Lung (tissue), 12 donors: ENCODE measurements around the gene EHBP1. TPM values are rescaled to one million over a fixed set of nuclear protein-coding genes. Genes with fewer than 3 reads are reported as not detected.

ENCODE experiments used
- ATAC-seq: fragments of 200-7000 bp; cut with Tn5 transposase; one replicate; pipeline ENCODE4 v1.9.1; 2020; ENCODE audit warnings: moderate number of reproducible peaks; ENCODE audit not compliant: insufficient read depth, low FRiP score
- DNase-seq, 3 donors: peaks; one replicate each; pipeline ENCODE4 v3.0.0-alpha.2; 2013 to 2017
- H3K27ac ChIP-seq, 2 donors: one replicate each; pipeline ENCODE4 v1.5.1; 2013; ENCODE audit warnings: mild to moderate bottlenecking in 2 of 2, moderate library complexity in 2 of 2, control low read depth in 1 of 2, inconsistent platforms in 1 of 2, low read depth in 1 of 2, low read length in 1 of 2
- H3K27me3 ChIP-seq, 3 donors: one replicate each; pipeline ENCODE4 v1.5.1; 2013; ENCODE audit warnings: low read length in 2 of 3; ENCODE audit not compliant: control insufficient read depth in 3 of 3, insufficient read depth in 3 of 3
- H3K36me3 ChIP-seq, 4 donors: one replicate each; pipeline ENCODE4 v1.5.1; 2013; ENCODE audit warnings: low read length in 4 of 4, mild to moderate bottlenecking in 1 of 4, moderate library complexity in 1 of 4; ENCODE audit not compliant: control insufficient read depth in 4 of 4, insufficient read depth in 4 of 4
- H3K4me1 ChIP-seq, 5 donors: one replicate each; pipeline ENCODE4 v1.5.1; 2013; ENCODE audit warnings: low read length in 5 of 5, mild to moderate bottlenecking in 2 of 5, moderate library complexity in 1 of 5; ENCODE audit not compliant: control insufficient read depth in 5 of 5, insufficient read depth in 5 of 5
- H3K4me3 ChIP-seq: one replicate; pipeline ENCODE4 v1.5.1; 2013; ENCODE audit warnings: mild to moderate bottlenecking, control low read depth, moderate library complexity
- H3K9ac ChIP-seq, 2 donors: one replicate each; pipeline ENCODE4 v1.5.1; 2013; ENCODE audit warnings: low read length in 2 of 2, control low read depth in 1 of 2; ENCODE audit not compliant: insufficient read depth in 1 of 2
- H3K9me3 ChIP-seq, 4 donors: one replicate each; pipeline ENCODE4 v1.5.1; 2013; ENCODE audit warnings: low read length in 3 of 4, mild to moderate bottlenecking in 1 of 4, moderate library complexity in 1 of 4; ENCODE audit not compliant: control insufficient read depth in 4 of 4, insufficient read depth in 3 of 4
- CTCF ChIP-seq: IDR thresholded peaks from 2 replicates; pipeline ENCODE4 v1.5.1; 2012; ENCODE audit warnings: mild to moderate bottlenecking; ENCODE audit errors: control extremely low read depth, extremely low read depth
- WGBS, 2 donors: extraction: QIAGEN DNeasy Blood & Tissue Kit; methylation state at CpG; one replicate each; pipeline ENCODE4 v1.1.7; 2013; 5-methylcytosine and 5-hydroxymethylcytosine counted together
- polyA plus RNA-seq, 2 donors: library from polyadenylated mRNA; stranded (reverse); fragments of 200-250 nt; gene quantifications; one replicate each; pipeline ENCODE4 v1.2.1, GENCODE V29; 2013
- total RNA-seq, 2 donors: library from RNA; depleted of rRNA in 1 of 2; stranded (reverse); fragments of >200 nt in 1 of 2; gene quantifications; one replicate each; pipeline ENCODE4 v1.2.1, GENCODE V29; 2014 to 2021
- donor health status: control.
- donor health status: control.
- donor health status: Bipolar disorder and iron deficiency.
- donor health status: healthy.
- donor health status: DM: yes; HTN: yes; CAD: no.

Gene EHBP1
- total and polyA plus RNA-seq, 4 donors = 7.9 to 83.2 (median 22.7) TPM

- ATAC-seq = no peak
- no peak overlapping the region for H3K4me3 ChIP-seq
- no peak for TF ChIP-seq CTCF
- no peaks in the 10 kb centered on the region for H3K27me3 ChIP-seq
- no peak for DNase-seq
- H3K36me3 ChIP-seq = no peaks in the 10 kb centered on the region
- no peaks in the 10 kb centered on the region for H3K9me3 ChIP-seq
- no peak overlapping the region for H3K27ac ChIP-seq
- no peak overlapping the region for H3K9ac ChIP-seq
- 90 to 94% methylated on average over 1 of the region's 1 CpG for WGBS, 2 donors
- H3K4me1 ChIP-seq = peaks cover 0 to 10% (median 0%) of the 10 kb centered on the region in 5 donors
Measured at GRCh38 chr2:62968168-62968567, 262.7 kb downstream of the EHBP1 start.

GRCh38 chr2:62968668-62969067 is 263.2 kb downstream of the EHBP1 start:
- Histone ChIP-seq H3K4me1 (peaks cover 0 to 10% (median 0%) of the 10 kb centered on the region in 5 donors), H3K36me3 (peaks cover 0 to 2% (median 0%) of the 10 kb centered on the region in 4 donors), H3K4me3 (no peak overlapping the region), H3K9me3 (no peaks in the 10 kb centered on the region), H3K27me3 (no peaks in the 10 kb centered on the region), H3K27ac (no peak overlapping the region), H3K9ac (no peak overlapping the region)
- no peak for ATAC-seq
- DNase-seq = no peak
- TF ChIP-seq CTCF = no peak
- WGBS, 2 donors = 99 to 100% methylated on average over 1 of the region's 1 CpG

- no peak for ATAC-seq
- no peaks in the 10 kb centered on the region for H3K4me1 ChIP-seq
- H3K4me3 ChIP-seq = no peak overlapping the region
- H3K9me3 ChIP-seq = no peaks in the 10 kb centered on the region
- no peak overlapping the region for H3K27ac ChIP-seq
- 95 to 99% methylated on average over 2 of the region's 2 CpGs for WGBS, 2 donors
- H3K9ac ChIP-seq = no peak overlapping the region
- no peak for TF ChIP-seq CTCF
- DNase-seq = no peak
- peaks cover 0 to 5% (median 4%) of the 10 kb centered on the region in 4 donors for H3K36me3 ChIP-seq
- no peaks in the 10 kb centered on the region for H3K27me3 ChIP-seq
Measured at GRCh38 chr2:62971936-62972335, 266.4 kb downstream of the EHBP1 start.

- Histone ChIP-seq H3K36me3 (peaks cover 0 to 5% (median 4%) of the 10 kb centered on the region in 4 donors), H3K27me3 (no peaks in the 10 kb centered on the region), H3K4me3 (no peak overlapping the region), H3K9ac (no peak overlapping the region), H3K27ac (no peak overlapping the region), H3K4me1 (no peaks in the 10 kb centered on the region), H3K9me3 (no peaks in the 10 kb centered on the region)
- TF ChIP-seq CTCF = no peak
- no peak for DNase-seq
- no peak for ATAC-seq
Measured at GRCh38 chr2:62972601-62973000, 267.1 kb downstream of the EHBP1 start.
